GM19043 (cell line): Measurements from ENCODE around the gene DCAF15.
"Not testable (repeated sequence)": the region's sequence is repeated elsewhere in the genome, so short reads cannot be mapped to it uniquely, and the experiment has no call there.

ENCODE experiments used
- ATAC-seq: cut with Tn5 transposase; IDR thresholded peaks from one replicate; pipeline ENCODE4 v1.9.1; 2021; ENCODE audit warnings: low read depth; ENCODE audit not compliant: unreplicated experiment

DCAF15 gene

GRCh38 chr19:13959141-13959961, 7.0 kb downstream of the DCAF15 start:
- ATAC-seq: no peak

DNA sequence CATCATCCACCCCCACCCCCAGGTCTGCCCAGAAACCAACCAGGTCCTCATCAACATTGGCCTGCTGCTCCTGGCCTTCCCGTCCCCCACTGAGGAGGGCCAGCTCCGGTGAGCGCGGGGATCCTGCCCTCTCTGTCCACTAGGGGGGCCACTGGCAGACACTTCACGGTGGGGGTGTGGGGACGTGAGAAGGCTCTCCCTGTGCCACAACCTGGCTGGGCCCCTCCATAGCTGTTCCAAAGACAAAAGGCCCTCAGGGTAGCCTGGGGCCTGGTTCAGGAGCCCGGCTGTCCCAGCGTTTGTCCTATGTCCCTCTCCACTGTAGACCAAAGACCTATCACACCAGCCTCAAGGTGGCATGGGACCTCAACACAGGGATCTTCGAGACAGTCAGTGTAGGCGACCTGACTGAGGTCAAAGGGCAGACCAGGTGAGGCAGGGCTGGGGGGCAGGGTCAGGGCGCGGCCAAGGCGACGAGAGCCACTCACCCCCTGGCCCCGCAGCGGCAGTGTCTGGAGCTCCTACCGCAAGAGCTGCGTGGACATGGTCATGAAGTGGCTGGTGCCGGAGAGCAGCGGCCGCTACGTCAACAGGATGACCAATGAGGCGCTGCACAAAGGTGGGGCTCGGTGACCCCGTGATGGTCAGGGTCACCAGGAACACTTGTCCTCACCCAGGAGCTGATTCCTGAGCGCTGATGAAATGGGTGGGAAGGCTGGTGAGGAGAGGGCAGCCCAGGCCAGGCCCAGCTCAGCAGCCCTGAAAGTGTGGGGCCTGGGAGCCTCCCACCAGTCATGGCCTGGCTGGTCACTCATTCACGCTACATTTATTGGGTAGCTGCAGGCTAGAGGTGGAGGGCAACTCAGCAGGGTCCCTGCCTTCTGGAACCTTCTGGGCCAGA, 7.9 kb downstream of the DCAF15 start:
- ATAC-seq: no peak

DNA sequence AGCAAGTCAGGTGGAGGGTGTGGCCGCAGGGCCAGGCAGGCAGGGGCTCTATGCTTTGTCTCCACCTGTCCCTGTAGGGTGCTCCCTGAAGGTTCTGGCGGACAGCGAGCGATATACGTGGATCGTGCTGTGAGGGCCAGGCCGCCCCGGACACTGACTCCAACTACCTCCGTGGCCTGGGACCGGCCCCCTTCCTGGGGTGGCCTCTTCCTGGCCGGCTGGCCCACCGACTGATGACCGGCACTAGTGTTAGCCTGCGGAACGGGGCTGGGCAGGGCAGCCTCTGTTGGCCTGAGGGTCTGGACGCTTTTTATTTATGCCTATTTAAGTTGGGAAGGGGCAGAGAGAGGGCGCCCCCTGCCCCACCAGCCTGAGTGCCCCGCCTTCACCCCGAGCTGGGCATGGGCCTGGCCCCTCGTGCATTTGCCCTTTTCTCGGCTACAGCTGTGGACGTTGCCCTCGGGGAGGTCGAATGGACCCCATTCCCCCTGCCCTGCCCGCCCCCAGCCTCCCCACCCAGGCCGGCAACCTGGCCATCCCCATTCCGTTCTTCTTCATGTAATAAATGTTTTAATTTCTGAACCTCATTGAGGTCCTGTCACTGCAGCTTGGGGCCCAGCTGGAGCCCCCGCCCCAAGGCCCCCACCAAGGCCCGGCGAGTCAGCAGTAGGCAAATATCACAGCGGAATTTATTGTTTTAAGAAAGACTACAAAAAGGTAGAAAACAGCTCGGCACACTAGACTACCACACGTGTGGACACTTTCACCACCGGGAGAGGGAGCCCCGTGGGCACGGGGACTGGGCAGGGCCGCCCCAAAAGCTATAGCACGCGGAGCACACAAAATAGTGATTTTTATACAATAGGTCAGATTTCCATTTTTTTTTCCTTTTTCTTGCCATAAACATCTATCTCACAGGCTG, 8.8 kb downstream of the DCAF15 start:
- ATAC-seq: no peak

DNA sequence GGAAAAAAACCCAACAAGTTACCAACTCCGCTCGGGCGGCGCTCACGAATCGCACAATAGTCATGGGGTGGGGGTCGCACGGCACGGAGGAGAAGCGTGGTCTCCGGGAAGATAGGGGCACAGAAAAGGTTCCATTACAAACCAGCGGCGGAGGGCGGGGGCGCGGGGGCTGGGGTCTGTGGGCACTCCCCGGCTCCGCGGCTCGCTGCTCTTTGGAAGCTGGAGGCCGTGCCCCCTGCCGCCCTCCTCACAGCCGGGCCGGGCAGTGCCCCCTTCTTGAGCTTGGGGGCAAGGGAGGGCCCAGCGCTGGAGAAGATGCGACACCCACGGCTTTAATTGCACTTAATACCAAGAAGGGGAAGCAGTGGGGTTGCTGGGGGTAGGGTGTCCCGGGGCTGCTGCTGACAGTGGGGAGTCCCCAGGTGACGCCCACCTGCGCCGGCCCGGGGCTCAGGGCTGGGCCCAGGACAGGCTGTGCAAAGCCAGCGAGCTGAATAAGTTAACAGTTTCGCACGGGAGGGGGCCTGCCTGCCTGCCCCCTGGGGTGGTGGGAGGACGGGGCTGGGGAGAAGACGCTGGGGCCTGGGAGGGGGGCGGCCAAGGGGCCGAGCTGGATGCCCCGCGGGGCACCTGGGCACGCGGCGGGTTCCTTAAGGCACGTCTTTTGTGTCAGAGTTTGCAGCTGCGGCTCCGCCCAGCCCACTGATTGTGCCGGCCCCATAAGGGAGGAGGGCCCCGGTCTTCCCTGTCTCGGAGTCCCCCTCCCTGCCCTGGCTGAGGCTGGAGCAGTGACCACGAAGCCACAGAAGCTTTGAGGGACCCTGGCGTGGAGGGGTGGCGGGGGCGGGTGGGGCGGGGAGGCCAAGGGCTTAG, 9.8 kb downstream of the DCAF15 start:
- ATAC-seq: no peak

DNA sequence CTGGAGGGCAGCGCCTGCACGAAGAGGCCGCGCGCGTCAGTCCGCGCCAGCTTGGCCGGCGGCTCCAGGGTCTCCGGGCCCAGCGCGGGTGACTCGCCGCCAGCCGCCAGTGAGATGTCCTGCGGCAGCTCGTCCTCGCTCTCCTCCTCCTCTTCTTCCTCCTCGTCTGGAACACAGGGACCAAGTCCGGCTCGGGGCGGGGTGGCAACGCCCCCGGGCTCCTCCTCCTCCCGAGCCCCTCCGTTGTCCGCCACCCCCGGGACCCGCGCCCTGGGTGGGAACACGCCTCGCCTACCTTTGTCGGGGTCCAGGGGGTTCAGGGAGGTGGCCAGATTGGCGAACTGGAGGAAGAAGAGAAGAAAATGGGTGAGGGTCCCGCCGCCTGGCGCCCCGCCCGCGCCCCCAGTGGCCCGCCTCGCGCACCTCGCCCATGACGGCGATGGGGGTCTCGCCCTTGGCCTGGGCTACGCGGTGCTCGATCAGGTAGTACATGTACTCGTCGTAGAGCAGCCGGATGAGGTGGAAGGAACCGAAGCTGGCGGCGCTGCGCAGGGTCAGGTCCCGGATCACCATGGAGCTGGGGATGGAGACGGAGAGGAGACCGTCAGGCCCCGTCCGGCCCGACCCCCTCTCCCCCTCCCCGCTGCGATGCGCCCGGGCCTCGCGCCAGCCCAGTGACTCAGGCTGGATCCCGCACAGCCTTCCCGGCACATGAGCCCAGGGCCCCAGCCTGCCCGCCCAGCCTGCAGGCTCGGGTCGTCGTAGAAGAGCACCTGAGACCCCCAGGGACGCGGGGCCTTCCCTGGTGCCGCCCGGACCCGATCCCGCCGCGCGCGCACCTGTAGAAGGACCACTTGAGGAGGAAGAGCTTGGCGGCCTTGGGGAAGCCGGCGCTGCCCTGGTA, 10.6 kb downstream of the DCAF15 start:
- no peak for ATAC-seq

DNA sequence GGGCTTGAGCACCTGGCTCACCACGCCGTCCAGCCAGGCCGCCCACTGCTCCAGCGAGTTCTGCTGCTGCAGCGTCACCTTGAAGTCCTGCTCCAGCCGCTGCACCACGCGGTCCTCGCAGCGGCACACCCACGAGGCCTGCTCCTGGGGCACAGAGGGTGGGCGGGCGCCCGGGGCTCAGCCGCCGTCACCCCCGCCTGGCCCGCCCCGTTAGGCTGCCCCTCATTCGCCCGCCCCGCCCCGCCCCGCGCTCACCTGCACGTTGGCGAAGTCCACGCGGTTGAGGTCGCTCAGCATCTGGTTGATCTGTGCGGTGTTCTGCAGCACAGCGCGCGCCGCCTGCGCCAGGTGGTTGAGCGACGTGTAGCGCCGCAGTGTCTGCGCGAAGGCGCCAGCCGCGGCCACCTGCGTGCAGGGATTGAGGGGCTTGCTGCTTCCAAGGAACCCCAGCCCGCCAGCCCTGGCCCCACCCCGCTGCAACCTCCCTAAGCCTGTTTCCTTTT, 11.3 kb downstream of the DCAF15 start:
- no peak for ATAC-seq

GRCh38 chr19:13964776-13965175, 12.5 kb downstream of the DCAF15 start:
- no peak for ATAC-seq

- no peak for ATAC-seq
Measured at GRCh38 chr19:13965377-13965896, 13.1 kb downstream of the DCAF15 start.

GRCh38 chr19:13965926-13966683, 13.8 kb downstream of the DCAF15 start:
- no peak for ATAC-seq

DNA sequence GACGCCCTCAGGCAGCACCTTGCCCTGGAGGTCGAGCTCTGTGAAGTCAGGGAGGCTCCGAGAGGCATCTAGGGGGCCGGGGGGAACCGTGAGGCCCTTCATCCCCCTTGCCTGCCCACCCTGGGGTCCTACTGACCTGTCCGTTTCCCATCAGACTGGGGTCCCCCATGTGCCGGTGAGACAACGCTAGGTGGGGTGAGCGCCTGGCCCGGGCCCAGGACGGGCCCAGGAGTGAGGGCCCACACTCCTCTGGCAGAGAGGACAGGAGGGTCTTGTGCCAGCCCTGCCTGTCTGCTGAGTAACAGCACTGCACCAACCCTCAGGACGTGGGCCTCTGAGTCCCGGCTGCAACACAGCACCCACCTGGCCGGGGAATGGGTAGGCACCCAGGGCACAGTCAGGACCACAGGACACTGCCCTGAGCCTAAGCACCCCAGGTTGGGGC, 14.4 kb downstream of the DCAF15 start:
- no peak for ATAC-seq

DNA sequence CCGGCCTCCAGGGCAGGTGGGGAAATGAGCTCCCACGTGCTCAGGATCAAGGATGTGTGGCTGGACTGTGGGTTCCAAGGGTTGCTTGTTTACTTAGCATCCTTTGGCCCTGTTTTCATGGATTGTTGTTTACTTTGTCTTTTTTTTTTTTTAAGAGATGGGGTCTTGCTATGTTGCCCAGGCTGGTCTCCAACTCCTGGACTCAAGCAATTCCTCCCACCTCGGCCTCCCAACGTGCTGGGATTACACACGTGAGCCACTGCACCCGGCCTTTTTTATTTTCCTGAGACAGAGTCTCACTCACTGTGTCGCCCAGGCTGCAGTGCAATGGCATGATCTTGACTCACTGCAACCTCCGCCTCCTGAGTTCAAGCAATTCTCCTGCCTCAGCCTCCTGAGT, 14.9 kb downstream of the DCAF15 start:
- ATAC-seq: not testable (repeated sequence)

GRCh38 chr19:13968383-13968935, 16.1 kb downstream of the DCAF15 start:
- no peak for ATAC-seq

- ATAC-seq: no peak
Measured at GRCh38 chr19:13968999-13969398, 16.7 kb downstream of the DCAF15 start.

- ATAC-seq: no peak
Measured at GRCh38 chr19:13969897-13970296, 17.6 kb downstream of the DCAF15 start.

DNA sequence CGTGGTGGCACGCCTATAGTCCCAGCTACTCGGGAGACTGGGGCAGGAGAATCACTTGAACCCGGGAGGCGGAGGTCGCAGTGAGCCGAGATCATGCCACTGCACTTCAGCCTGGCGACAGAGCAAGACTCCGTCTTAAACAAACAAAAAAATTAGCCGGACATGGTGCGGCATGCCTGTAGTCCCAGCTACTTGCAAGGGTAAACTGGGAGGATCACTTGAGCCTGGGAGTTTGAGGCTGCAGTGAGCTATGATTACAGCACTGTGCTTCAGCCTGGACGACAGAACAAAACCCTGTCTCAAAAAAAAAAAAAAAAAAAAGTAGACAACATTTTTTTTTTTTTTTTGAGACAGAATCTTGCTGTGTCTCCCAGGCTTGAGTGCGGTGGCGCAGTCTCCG, 19.6 kb downstream of the DCAF15 start:
- ATAC-seq: not testable (repeated sequence)

GRCh38 chr19:13972368-13973155, 20.3 kb downstream of the DCAF15 start:
- no peak for ATAC-seq
